DMS153 (cell line): ENCODE measurements around the gene MARCHF9.
A peak's percentile ranks its signal among the peaks of the same experiment; 100 is the strongest.
"Not testable (repeated sequence)": the region's sequence is repeated elsewhere in the genome, so short reads cannot be mapped to it uniquely, and the experiment has no call there.

Source experiments
- DNase-seq: peaks from one replicate; lab custom pipeline; 2025; lab: John Stamatoyannopoulos, UW

Gene MARCHF9

GRCh38 chr12:57754411-57755193, at the start of gene MARCHF9:
MARCHF9 (plus strand) TSS chr12:57755103; CDS start chr12:57755529, 426 bp downstream.
- DNase-seq: peak; percentile 49

- DNase-seq: no peak
Observed at GRCh38 chr12:57707250-57707649, 47.7 kb upstream of the MARCHF9 start.

- no peak for DNase-seq
Observed at GRCh38 chr12:57708296-57708695, 46.6 kb upstream of the MARCHF9 start.

GRCh38 chr12:57712701-57713100, 42.2 kb upstream of the MARCHF9 start:
- DNase-seq: no peak

- DNase-seq: no peak
Observed at GRCh38 chr12:57713209-57713608, 41.7 kb upstream of the MARCHF9 start.

GRCh38 chr12:57715036-57715748, 39.7 kb upstream of the MARCHF9 start:
- not testable (repeated sequence) for DNase-seq

- DNase-seq: no peak
Observed at GRCh38 chr12:57715786-57716185, 39.1 kb upstream of the MARCHF9 start.

GRCh38 chr12:57716305-57716704, 38.6 kb upstream of the MARCHF9 start:
- no peak for DNase-seq

GRCh38 chr12:57717131-57717530, 37.8 kb upstream of the MARCHF9 start:
- DNase-seq: no peak

- no peak for DNase-seq
Observed at GRCh38 chr12:57717846-57718640, 36.9 kb upstream of the MARCHF9 start.

- no peak for DNase-seq
Observed at GRCh38 chr12:57718641-57719528, 36.0 kb upstream of the MARCHF9 start.

GRCh38 chr12:57719777-57720605, 34.9 kb upstream of the MARCHF9 start:
- no peak for DNase-seq

GRCh38 chr12:57720606-57721595, 34.0 kb upstream of the MARCHF9 start:
- DNase-seq: no peak

GRCh38 chr12:57721846-57722608, 32.9 kb upstream of the MARCHF9 start:
- not testable (repeated sequence) for DNase-seq

- DNase-seq: no peak
Observed at GRCh38 chr12:57722716-57723629, 31.9 kb upstream of the MARCHF9 start.

- no peak for DNase-seq
Observed at GRCh38 chr12:57723630-57723962, 31.3 kb upstream of the MARCHF9 start.
